ENCODE results near the gene PINK1.
A peak's percentile ranks its signal among the peaks of the same experiment; 100 is the strongest.
"Not testable (repeated sequence)": the region's sequence is repeated elsewhere in the genome, so short reads cannot be mapped to it uniquely, and the experiment has no call there.

The PINK1 gene

DNA sequence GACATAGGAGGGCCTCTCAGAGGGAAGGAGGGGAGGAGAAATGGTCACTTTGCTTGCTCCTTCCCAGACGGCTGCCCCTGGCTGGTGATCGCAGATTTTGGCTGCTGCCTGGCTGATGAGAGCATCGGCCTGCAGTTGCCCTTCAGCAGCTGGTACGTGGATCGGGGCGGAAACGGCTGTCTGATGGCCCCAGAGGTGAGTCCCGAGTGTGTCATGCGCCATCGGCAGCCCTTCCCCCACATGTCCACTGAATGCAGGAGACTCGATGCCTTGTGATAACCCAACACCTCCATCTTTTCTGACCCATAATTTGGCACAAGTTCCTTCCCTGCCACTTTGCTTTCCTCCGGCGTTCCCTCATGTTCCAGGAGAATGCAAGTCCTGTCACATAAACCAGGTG, 15.2 kb downstream of the PINK1 start:
- DNase-seq: no peak

DNA sequence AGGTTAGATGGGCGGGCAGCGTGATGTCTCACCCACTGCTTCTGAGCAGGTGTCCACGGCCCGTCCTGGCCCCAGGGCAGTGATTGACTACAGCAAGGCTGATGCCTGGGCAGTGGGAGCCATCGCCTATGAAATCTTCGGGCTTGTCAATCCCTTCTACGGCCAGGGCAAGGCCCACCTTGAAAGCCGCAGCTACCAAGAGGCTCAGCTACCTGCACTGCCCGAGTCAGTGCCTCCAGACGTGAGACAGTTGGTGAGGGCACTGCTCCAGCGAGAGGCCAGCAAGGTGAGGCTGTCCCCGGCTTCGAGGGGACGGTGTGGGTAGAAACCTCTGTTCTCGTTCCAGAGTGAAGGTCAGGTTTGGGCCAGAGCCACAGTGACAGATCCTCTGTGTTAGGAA, 15.7 kb downstream of the PINK1 start:
- DNase-seq: no peak

DNA sequence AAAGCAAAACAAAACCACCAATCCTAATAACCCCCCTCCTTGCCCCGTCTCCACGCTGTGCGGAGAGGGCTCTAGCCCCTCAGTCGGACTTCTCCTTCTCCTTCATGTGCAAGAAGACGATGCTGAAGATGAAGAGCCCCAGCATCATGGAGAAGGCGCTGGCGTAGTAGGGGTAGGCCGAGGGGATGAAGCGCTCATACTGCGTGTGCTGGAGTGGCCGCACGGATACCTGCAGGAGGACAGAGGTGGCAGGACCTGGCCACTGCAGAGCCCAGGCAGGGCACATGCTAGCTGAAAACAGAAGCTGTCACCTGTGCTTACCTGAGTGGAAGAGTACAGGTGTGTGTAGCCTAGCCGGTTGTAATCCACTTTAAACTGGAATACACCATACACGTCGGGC, 19.0 kb downstream of the PINK1 start:
- DNase-seq: no peak

DNA sequence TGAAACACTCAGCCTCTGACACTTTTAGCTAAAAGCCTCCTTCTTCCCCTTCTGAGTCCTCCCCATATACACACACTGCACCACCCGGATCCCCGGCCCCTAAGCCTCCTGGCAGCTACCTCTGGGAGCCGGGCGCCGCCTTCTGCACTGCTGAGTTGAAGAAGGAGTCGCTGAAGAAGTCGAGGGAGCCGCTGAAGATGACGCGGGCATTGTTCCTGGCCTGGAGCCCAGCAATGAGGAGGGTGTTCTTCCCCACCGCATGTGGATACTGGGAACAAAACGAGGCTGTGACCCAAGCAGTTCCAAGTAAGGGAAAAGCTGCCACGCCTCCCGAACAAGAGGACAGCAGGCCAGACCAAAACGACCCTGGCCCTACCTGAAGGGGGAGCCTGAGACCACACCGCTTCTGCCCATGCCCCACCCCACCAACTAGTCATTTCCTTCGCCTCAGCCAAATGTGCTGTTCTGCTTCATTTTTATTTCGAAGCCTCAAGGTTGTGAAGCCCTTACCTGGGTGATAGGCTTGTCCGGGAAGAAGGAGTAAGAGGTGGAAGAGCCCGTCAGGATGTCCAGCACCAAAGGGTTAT, 20.9 kb downstream of the PINK1 start:
- no peak for DNase-seq

DNA sequence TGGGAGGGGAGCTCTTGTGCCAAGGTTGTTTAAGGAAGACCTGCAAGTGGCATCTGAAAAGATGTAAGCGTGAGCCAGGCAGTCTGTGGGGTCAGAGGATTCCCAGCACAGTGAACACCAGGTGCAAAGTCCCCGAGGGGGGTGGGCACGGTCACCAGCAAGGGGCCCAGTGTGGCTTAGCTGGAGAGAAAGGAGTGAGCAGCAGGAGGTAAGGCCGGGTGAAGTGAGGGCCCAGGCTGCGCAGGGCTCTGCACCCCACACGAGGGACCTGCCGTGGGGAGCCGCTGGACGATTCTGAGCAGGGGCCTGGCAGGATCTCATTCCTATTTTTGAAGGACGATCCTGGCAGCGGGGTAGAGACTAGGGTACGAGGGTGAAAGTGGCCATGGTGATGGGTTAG, 23.8 kb downstream of the PINK1 start:
- no peak for DNase-seq

DNA sequence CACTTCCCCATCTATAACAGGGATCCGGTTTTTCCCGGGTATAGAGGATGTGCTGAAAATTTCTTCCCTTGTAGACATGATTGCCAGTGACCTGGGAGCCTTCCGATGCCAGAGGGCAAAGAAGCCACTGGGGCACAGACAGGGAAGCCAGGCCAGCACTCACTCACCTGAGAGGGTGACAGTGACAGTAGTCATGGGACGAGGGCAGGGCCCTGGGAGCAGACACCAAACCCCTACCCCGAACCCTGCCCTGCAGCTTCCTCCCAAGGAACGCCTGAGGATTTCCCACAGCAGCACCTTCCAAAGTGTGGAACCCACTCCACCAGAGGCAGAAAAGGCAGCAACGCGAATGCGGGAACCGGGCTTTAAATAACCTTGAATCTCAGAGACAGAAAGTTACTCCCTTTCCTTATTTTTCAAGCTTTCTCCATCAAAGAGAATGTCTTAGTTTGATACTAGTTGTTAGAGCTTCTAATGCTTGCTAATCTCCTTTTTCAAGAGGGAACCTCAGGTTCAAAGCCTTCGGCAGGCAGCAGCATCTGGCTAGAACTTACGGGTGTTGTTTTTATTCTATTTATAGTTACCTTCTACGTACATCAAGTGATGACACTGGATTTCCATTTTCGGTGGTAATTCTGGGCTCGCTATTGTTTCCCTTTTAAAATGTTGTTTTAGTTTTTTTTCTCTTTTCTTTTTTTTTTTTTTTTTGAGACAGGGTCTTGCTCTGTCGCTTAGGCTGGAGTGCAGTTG, 25.1 kb downstream of the PINK1 start:
- DNase-seq: no peak

DNA sequence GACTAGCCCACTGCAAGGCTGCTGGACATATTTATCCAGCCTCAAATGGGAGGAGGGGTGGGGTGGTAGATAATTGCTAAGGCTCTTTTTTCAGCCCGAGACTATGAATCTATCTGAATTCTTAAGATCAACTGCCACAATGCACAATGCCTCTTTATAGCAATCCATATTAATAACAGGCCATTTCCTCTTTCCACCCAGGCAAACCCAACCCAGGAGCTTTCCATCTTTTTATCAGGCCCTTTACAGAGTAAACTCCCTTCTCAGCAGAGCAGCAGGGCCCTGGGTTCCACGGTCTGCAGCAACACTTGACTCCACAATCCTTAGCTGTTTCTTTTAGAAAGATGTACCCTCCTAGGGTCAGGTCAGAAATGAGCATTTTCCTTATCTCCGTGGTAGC, 27.1 kb downstream of the PINK1 start:
- no peak for DNase-seq

DNA sequence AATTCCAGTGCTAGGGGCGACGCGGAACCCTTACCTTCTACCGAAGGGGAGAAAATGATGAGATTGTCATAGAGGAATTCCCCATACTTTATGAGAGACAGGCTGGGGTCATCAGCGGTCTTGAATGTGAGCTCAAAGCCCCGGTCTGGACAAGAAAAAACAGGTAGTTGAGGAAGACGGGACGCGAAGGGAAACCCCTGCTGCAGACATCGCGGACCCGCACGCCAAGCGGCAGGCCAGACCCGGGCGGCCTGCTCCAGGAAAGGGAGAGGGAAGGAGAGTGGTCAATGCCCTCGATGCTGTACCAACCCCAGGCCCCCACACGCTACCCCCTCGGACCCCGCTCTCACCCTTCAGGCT, 27.6 kb downstream of the PINK1 start:
- DNase-seq: no peak

DNA sequence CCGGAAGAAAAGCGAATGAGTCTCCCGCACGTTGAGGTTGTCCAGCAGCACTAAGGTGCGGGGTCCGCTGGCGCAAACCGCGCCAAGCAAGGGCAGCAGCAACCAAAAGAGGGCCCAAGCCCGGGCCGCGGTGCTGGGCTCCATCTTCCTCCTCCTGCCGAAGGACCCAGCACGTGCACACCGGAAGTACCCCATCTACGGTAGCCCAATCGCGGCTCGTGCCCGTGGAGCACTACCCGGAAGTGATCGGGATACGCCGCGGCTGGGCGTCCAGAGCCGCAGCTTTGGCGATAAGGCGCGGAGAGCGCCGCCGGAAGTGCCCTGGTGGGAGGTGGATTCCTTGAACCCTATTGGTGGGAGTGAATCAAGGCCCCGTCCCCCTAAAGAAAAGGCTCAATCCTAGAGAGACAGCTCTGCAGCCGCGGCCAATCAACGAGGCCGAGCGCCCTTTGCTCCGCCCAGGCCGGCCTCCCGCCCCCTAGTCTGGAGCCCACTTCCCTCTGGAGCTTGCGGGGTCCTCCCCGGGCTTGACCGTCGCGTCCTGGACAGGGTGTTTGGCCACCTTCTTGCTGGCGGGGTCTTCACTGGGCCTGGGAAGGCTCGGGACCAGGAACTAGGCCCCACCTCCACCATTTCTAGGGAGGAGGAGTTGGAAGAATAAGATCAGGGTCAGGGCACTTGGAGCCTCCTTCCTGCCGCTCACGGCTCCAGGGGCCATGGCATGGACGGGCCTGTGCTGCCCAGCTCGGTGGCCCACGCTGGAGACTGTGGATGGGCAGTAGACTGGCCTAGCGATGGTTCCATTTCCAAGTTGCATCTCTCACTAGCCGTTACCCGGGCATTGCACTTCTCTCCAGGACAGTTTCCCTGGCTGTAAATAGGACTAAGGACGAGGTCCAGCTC, 28.2 kb downstream of the PINK1 start, which contains the start of gene DDOST:
Gene DDOST, minus strand, starts transcription at position 163 of the 903 bp plus-strand sequence. Its CDS starts 19 bp downstream, at position 144.
- DNase-seq: peak; percentile 96

DNA sequence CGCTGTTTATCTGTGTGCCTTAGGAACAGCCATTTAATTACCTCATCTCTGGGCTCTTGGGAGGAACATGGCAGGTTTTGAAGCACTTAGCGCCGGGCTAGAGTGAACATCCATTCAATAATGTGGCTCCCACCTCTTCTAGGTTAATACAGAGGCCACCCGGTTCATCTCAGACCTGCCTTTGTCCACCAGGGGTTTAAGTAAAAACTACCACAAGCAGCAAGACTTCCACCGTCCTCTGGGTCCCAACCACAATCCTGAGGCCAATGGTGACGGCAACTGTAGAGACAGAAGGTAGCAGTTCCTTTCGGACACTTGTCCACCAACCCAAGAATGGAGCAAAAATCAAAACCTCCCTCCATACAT, 28.8 kb downstream of the PINK1 start:
- no peak for DNase-seq

DNA sequence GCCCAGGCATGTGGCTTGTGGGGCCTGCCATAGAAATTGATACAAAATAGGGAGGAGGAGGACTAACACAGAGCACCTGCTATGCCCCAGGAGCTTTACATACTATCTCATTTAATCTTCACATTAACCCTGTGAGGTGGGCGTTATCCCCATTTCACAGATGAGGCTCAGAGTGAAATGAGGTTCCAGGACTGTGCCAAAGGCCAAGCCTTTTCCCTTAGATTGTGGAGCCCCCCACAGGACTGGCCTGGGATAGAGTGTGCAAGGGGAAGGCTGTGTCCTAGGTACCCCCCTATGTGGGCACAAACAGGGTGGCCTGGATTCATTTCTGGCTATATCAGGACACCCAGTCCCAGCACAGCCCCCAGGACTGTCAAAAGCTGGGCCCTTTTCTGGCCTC, 30.1 kb downstream of the PINK1 start:
- no peak for DNase-seq

DNA sequence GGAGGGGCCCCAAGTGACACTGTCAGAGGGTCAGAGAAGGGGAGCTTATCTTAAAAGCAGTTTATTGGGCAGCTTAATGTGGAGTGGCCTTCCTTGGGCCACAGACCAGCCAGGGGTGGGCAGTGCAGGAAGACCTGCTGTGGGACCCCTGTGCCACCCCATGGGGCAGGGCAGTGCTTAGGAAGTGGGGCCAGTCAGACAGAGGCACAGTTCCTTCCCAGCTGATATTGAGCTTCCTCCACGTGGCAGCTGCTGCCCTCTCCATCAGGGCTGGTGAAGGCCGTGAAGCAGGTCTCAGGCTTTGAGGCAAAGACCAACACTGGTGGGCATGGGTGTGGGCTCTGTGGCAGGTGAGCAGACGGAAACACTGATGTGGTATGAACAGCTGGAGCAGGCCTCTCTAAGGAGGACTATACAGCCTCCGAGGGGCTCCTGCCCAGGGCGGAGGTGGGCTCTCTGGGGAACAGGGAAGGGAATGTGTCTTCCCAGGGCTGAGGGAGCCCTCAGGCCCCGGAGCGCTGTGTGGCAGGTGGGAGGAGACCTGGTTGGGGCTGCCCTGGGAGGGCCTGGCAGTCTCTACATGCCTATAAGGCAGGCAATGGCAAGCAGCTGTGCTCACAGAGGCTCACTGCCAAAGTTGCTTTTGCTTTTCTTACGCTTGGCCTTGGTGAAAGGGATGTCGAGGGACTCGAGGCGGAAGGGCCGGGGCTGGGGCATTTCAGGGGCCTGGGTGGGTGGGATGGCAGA, 30.9 kb downstream of the PINK1 start:
- DNase-seq: no peak

DNA sequence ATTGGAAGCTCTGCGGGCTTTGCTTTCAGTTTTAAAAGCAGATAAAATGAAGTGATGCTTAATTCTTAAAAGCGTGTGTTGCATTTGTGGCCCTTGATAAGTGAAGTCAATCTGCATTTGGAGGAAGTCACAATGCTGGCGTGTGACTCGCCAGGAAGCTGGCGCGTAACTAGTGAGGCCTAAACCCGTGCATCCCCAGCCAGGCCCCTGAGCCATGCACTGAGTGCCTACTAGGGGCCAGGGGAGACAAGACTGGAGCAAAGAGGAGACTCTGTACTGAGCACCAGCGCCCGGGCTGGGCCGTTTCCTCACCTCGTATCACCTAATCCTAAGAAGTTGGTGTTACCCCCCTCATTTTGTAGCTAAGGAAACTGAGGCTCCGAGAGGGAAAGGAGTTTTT, 32.5 kb downstream of the PINK1 start:
- DNase-seq: no peak

DNA sequence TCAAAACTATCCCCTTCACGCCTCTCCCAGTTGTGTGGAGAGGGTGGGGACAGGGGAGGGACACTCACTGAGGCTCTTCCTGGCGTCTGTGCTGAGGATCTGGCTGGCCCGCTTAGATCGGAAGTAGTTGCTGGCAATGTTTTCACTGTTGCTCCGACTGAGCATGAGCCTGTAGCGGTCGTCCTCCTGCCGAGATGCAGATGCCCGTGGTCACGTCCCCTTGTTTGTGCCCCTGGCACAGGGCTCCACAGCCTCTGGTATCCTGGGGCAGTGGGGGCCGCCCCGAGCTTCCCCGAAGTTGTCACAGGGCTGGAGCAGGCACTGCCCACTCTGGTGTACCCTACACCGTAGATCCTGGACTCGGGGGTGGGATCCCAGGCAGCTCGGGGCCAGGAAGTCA, 32.9 kb downstream of the PINK1 start:
- DNase-seq: no peak

DNA sequence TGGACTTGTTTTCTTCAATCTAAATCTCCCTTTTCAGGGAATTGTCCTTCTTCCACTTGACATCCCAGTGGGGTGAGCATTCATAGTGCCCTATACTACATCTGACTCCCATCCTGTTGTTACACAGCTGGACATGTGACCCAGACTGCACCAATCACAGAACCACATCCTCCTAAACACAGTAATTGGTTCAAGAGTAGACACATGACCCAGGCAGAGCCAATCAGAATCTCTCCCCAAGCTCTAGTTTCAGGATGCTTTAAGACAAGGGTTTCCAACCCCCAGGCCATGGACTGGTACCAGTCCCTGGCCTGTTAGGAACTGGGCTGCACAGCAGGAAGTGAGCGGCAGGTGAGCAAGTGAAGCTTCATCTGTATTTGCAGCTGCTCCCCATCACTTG, 33.5 kb downstream of the PINK1 start:
- no peak for DNase-seq

DNA sequence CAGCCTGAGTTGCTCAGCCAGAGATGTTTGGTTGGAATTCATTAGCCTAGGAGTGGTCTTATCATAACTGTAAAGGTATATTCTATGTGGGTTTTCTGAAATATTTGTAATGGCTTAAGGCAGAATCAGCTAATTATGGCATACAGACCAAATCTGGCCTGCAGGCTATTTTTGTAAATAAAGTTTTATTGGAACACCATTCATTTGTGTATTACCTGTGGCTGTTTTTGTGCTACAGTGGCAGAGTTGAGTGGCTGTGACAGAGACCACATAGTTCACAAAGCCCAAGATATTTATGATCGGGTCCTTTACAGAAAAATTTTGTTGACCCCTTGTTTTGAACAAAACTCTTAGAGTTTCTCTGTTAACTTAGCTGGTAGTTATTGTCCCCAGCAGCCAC, 35.3 kb downstream of the PINK1 start:
- no peak for DNase-seq

DNA sequence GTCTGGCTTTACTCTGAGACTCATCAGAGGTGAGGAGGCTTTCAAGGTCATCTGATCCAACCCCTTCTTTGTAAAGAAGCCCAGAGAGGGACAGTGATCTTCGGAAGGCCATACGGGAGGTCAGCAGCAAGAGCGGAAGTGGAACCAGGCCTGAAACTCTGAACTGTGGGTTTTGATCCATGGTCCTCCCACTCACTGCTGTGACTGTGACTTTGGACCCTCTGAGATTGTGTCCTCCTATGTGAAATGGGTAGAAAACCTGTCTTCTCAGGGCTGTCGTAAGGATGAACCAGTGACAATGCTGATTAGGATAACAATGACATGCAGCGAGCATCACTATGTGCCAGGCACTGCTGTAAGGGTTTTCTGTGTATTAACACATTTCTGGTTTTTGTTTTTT, 37.7 kb downstream of the PINK1 start:
- DNase-seq: no peak

DNA sequence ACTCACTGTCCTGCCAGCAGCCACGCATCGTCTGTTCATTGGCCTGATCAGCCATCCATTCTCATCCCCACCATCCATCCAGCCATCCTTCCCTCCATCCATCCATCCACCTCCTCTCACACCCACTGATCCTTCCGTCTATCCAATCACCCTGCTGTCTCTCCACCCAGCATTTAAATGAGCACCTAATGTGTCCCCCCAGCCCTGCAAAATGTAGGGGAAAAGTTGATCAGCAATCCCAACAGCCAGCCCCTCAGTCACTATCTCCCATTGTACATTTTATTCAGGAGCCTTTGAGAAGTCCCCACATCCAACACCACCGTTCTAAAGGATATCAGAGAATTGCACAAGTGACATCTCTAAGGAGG, 39.0 kb downstream of the PINK1 start:
- no peak for DNase-seq

DNA sequence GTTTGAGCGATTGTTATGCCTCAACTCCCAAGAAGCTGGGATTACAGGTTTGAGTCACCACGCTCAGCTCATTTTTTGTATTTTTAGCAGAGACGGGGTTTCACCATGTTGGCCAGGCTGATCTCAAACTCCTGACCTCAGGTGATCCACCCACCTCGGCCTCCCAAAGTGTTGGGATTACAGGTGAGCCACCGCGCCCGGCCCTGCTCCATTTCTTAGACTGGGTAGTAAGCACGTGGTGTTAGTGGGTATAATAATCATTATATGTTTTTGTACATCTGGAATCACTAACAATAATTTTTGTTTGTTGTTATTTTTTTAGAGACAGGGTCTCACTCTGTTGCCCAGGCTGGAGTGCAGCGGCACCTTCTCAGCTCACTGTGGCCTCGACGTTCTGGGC, 40.4 kb downstream of the PINK1 start:
- not testable (repeated sequence) for DNase-seq

DNA sequence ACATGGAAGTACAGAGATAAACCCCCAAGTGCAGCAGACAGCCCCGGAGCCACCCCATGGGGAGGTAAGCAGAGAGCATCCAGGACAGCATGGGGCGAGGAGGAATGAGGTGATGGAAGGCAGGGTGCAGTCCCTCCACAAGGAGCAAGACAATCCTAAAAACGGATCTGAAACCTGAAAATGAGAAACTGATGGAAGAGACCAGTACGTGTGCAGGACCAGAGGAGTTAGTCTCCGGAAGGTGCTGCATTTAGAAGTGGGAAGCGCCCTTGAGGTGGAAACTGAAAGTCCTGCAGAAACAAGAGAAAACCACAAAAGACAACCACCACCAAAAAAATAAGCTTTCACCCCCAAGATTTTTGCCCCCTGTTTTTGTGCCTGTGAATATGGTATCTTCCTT, 45.3 kb downstream of the PINK1 start:
- no peak for DNase-seq

DNA sequence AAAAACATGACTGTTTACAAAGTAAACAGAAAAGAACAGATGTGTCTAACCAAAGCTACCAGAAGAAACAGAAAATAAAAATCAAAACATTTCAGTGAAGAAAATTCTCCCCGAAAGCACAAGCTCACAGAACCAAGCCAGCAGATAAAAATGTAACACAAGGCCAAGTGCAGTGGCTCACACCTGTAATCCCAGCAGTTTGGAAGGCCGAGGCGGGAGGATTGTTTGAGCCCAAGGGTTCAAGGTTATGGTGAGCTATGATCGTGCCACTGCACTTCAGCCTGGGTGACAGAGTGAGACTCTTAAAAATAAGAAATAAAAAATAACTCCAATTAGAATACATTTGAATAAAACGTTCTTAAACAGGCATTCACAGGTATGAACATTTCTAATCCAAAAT, 47.0 kb downstream of the PINK1 start:
- DNase-seq: no peak

DNA sequence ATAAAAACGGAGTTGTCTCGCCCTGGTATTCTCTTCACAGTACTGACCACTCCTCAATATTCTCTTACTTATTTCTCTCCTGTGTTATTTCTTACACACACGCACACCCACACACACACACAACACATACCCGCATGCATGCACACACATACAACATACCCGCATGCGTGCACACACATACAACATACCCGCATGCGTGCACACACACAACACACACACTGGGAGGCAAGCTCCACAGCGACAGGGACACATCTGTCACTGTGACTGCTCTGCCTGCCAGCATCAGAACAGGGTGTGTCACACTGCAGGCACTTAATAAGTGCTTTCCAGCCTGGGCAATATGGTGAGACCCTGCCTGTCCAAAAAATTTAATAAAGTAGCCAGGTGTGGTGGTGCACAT, 48.7 kb downstream of the PINK1 start:
- DNase-seq: no peak

DNA sequence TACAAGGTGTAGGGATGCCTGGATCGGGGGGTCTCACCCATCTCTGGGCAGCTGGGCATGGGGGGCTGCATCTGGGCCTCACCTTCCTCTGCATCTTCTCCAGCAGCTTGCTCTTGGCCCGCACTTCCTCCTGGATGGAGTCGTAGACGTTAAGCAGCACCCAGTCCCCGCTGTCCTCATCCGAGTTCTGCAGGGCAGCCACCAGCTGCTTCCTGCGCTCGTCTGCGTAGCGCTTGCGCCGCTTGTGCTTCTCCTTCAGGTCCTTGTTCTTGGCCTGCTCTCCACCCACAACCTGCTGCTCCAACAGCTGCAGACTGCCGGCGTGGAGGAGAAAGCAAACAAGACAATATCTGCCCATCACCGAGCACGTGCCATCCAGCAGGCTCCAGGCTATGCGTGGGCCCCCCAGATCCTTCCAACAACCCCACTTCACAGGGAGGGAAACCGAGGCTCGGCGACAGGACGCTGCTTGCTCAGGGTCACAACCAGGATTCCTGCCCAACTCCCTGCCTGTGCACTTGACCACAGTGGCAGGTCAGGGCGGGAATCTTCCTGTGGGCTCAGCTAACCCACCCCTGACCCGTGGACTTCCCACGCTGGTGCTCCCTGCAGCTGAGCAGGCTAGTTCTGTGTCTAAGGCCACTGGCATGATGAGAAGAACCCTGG, 49.4 kb downstream of the PINK1 start:
- no peak for DNase-seq
